Jurkat, Clone E6-1 (cell line): ENCODE measurements around the gene IFT88.

Experiments
- DNase-seq: peaks from one replicate; pipeline ENCODE4 v3.0.0-alpha.2; 2011; ENCODE audit warnings: low read depth, low spot score
- H3K4me3 ChIP-seq: 2 replicates; pipeline ENCODE4 v1.5.1; 2011; ENCODE audit warnings: mild to moderate bottlenecking, low read length, control low read depth, moderate library complexity

The IFT88 gene

DNA sequence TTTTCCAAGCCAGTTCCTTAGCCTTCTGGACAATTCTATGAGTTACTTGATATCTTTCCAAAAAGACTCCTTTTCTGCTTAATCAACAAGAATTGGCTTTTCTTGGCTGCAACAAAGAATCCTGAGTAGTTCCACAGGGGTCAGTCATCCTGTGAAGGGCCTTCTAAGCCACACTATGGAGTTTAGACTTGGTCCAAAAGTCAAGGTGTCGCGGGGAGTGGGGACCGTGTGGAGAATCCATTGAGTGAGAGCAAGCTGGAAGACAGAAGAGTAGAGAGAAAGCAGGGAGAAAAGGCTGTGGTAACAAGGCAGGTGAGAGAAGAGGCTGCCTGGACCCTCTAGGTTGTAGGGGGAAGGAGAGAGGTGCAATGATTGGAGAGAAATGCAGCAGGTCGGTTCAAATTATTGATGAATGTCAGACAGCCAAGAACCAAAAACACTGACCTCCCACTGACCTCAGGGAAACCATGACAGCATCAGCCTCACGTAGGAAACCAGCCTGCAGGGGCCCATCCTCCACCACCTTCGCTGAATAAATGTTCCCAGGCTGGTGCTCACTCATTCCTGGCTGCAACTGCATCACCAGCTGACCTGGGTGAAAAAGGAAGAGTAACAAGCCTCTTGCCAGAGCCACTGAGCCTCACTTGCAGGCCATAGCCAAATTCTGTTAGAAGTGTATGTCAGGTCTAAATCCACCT lies 7.1 kb upstream of the IFT88 start:
- H3K4me3 ChIP-seq, result no peak overlapping the region
- no peak for DNase-seq

GRCh38 chr13:20561741-20562140 lies 5.2 kb upstream of the IFT88 start:
- DNase-seq, result no peak
- H3K4me3 ChIP-seq, result no peak overlapping the region

GRCh38 chr13:20565115-20565736 lies 1.7 kb upstream of the IFT88 start:
- DNase-seq, result no peak
- no peak overlapping the region for H3K4me3 ChIP-seq

GRCh38 chr13:20566468-20566897 lies 474 bp upstream of the IFT88 start:
- DNase-seq, result no peak
- peak overlapping the region; percentile 83 for H3K4me3 ChIP-seq

- no peak for DNase-seq
- H3K4me3 ChIP-seq, result peak overlapping the region; percentile 83
Measured at GRCh38 chr13:20567881-20568528, 1.0 kb downstream of the IFT88 start.

DNA sequence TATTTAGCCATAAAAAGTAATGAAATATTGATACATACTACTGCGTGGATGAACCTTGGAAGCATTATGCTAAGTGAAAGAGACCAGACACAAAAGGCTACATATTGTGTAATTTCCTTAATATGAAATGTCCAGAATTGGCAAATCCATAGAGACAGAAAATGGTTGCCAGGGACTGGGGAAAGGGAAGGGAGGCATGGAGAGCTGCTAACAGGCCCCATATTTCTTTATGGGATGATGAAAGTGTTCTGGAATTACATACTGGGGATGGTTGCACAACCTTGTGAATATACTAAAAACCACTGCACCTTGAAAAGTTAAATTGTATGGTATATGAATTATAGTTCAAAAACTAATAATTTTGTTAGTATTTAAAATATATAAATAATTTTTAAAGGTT lies 3.6 kb downstream of the IFT88 start:
- DNase-seq, result no peak

GRCh38 chr13:20571676-20572075 lies 4.7 kb downstream of the IFT88 start:
- DNase-seq, result no peak
- H3K4me3 ChIP-seq, result no peak overlapping the region

More for the DNA sequence above, 3.6 kb downstream of the IFT88 start:
- H3K4me3 ChIP-seq, result no peak overlapping the region

- no peak for DNase-seq
- no peak overlapping the region for H3K4me3 ChIP-seq
Measured at GRCh38 chr13:20573186-20573585, 6.2 kb downstream of the IFT88 start.

DNA sequence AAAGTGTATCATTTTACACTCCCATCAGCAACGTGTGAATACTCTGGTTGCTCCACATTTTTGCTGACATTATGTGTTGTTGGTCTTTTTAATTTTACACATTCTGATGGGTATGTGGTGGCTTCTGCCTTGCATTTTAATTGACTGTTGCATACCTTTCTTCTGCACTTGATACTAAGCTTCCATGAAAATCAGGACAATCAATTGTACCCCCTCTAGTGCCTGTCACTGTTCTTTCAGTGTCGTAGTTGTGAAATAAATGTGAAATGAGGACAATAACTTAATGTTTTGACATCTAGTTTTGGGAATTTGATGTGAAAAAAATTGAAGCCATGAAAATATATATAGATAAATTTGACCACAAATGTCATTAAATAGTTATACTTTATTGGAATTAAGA lies 6.7 kb downstream of the IFT88 start:
- H3K4me3 ChIP-seq, result no peak overlapping the region
- DNase-seq, result no peak

- no peak overlapping the region for H3K4me3 ChIP-seq
- DNase-seq, result no peak
Measured at GRCh38 chr13:20579191-20579590, 12.2 kb downstream of the IFT88 start.

DNA sequence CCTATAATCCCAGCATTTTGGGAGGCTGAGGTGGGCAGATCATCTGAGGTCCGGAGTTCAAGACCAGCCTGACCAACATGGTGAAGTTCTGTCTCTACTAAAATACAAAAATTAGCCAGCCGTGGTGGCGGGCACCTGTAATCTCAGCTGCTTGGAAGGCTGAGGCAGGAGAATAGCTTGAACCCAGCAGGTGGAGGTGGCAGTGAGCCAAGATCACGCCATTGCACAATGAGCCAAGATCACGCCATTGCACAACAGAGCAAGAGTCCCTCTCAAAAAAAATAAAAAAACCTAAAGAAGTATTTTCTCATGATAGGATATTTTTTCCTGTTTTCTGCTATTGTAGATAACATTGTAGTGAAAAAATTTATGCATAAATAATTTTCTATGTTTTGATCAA lies 13.3 kb downstream of the IFT88 start:
- DNase-seq, result no peak
- no peak overlapping the region for H3K4me3 ChIP-seq

- no peak for DNase-seq
- no peak overlapping the region for H3K4me3 ChIP-seq
Measured at GRCh38 chr13:20582026-20582425, 15.1 kb downstream of the IFT88 start.

GRCh38 chr13:20583803-20584293 lies 16.9 kb downstream of the IFT88 start:
- H3K4me3 ChIP-seq, result no peak overlapping the region
- no peak for DNase-seq

GRCh38 chr13:20585371-20585770 lies 18.4 kb downstream of the IFT88 start:
- DNase-seq, result no peak
- H3K4me3 ChIP-seq, result no peak overlapping the region

- DNase-seq, result no peak
- H3K4me3 ChIP-seq, result no peak overlapping the region
Measured at GRCh38 chr13:20588529-20589110, 21.7 kb downstream of the IFT88 start.

DNA sequence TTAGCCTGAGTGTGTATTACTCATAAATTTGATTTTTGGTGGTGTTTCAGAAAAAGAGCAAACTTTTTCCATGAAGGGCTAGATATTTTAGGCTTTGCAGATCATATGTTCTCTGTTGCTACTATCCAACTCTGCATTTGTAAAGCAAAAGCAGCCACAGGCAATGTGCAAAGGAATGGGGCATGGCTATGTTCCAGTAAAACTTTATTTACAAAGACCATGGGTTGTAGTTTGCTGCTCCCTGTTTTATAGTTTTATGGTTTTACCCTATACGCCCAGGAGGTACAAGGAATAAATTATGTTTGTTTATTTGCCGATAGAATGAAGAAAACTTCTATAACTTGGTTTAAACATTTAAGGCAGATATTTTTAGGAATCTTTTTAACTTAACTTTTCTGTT lies 23.6 kb downstream of the IFT88 start:
- H3K4me3 ChIP-seq, result no peak overlapping the region
- DNase-seq, result no peak

DNA sequence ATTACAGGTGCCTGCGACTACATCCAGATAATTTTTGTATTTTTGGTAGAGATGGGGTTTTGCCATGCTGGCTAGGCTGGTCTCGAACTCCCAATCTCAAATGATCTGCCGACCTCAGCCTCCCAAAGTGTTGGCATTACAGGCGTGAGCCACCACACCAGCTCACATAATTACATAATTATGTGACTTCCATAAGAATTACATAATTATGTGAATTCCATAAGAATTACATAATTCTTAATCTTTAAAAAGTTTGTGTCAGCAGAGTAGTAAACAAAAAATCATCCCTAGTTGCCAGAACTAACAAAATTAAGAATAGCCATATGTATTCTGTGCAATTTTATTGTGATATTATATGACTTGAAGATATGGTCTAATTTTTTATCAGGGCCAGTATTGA lies 25.6 kb downstream of the IFT88 start:
- no peak overlapping the region for H3K4me3 ChIP-seq
- no peak for DNase-seq

DNA sequence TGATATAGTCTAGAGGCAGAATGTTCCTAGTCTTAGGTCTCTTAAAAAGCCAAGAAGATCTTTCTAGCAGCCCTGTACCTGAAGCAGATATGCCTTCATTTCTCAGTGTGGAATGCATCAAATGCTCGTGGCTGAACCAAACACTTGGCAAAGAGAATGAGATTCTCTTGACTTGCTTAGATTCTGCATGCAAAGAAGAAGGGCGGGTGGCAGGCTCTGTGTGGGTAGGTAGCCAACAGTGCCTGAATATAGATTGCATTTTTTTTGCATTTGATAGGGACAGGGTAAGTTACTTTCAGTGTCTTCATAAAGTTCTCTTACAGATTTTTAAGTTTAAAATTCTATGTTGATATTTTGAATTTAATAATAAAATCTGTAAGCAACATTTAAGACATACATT lies 27.3 kb downstream of the IFT88 start:
- DNase-seq, result no peak
- H3K4me3 ChIP-seq, result no peak overlapping the region

DNA sequence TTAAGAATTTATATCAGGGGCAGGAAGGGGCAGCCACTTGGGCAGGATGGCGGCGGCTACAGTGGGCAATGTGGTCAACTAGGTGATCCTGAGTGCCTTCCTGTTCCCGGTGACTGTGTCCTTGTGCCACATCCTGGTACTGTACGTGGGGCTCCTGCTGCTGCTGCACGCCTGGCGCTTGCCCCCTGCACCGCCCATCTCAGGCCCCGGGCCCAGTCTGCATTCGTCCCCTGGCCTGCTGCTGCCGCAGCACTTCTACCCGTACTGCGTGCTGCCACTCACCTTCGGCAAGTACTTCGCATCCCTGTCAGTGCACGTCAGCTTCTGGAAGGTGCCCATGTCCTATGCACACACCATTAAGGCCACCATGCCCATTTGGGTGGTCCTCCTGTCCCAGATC lies 40.1 kb downstream of the IFT88 start:
- DNase-seq, result no peak
- H3K4me3 ChIP-seq, result no peak overlapping the region

- H3K4me3 ChIP-seq, result no peak overlapping the region
- no peak for DNase-seq
Measured at GRCh38 chr13:20608438-20609020, 41.6 kb downstream of the IFT88 start.
